Transverse colon (tissue), 4 donors: ENCODE results near the gene FURIN.

Source experiments
- CTCF ChIP-seq, 5 experiments: fragments of 200-600 bp in 3 of 5; fragments of 450-650 bp in 2 of 5; sonication (generic) in 3 of 5; IDR thresholded peaks; 1 replicate in 2 of 5; 2 replicates in 3 of 5; pipeline ENCODE4 v1.5.1; 2016 to 2017; ENCODE audit warnings: antibody characterized with exemption in 5 of 5, inconsistent platforms in 3 of 5, mild to moderate bottlenecking in 2 of 5, moderate library complexity in 1 of 5
- EP300 ChIP-seq: sonication (generic); formaldehyde crosslinking; IDR thresholded peaks from one replicate; pipeline ENCODE4 v1.6.1; 2017; ENCODE audit warnings: antibody characterized with exemption, low read depth
- POLR2AphosphoS5 ChIP-seq, 3 donors: sonication (generic); formaldehyde crosslinking; IDR thresholded peaks; one replicate each; pipeline ENCODE4 v1.6.1; 2016; ENCODE audit warnings: antibody characterized with exemption in 3 of 3

- TF ChIP-seq CTCF (IDR thresholded peaks at IDR 0.05) (no peak), POLR2AphosphoS5 (IDR thresholded peaks at IDR 0.05) (no peak), EP300 (no peak)
These were observed 20.9 kb downstream of the FURIN start for GRCh38 chr15:90889313-90889730.
